ENCODE results near the gene LYVE1. TPM values are rescaled to one million over a fixed set of nuclear protein-coding genes. Genes with fewer than 3 reads are reported as not detected.

The LYVE1 gene
- total and polyA plus RNA-seq, 2 of the 13 experiments (the other 11 are each of a cell fraction or from before 2014, with no cell fraction given): 1.2 to 1.4 TPM

GRCh38 chr11:10606536-10607208, 38.2 kb upstream of the LYVE1 start:
- Histone ChIP-seq H3K27ac (ENCODE audit: extremely low read length, insufficient read depth, low read length) (no peak overlapping the region), H3K9ac (ENCODE audit: insufficient read depth, low read depth, low read length) (no peak overlapping the region), H4K20me1 (ENCODE audit: insufficient read depth, low read length) (no peaks in the 10 kb centered on the region), H3K27me3 (ENCODE audit: control insufficient read depth in 1 of 2, insufficient read depth in 2 of 2, low read length in 2 of 2) (peaks cover 0 to 7% of the 10 kb centered on the region in 2 experiments; a peak in 3 of 5 replicates), H3K4me2 (ENCODE audit: low read depth, low read length) (peak overlapping the region; percentile 54), H3K36me3 (replicated peaks in 1 of 2; ENCODE audit: control insufficient read depth in 1 of 2, insufficient read depth in 2 of 2, low read length in 2 of 2) (no peaks in the 10 kb centered on the region), H2AFZ (ENCODE audit: low read length) (no peak overlapping the region), H3K4me3 (replicated peaks in 1 of 3; ENCODE audit: insufficient read depth in 1 of 3, low read depth in 2 of 3, low read length in 3 of 3) (peak overlapping the region in 1 of 3 experiments; percentile 14; a peak in 1 of 6 replicates), H3K9me3 (ENCODE audit: low read length) (no peaks in the 10 kb centered on the region), H3K79me2 (ENCODE audit: insufficient read depth, low read length) (no peaks in the 10 kb centered on the region), H3K4me1 (ENCODE audit: insufficient read depth, low read length) (peaks cover 52% of the 10 kb centered on the region)
- in situ Hi-C loops (cut with HindIII; ENCODE audit: extremely low pct_ligation_motif_present, low pct_unique_long_range_greater_than_20kb): no loop called here
- DNase-seq (ENCODE audit: low spot score): no peak
- peak; percentile 62 for TF ChIP-seq ZNF629 (CRISPR knock-in tag; conservative IDR thresholded peaks at IDR 0.05)
- TF ChIP-seq STAT6 (CRISPR knock-in tag; IDR thresholded peaks at IDR 0.05; ENCODE audit: borderline replicate concordance): no peak
- peak; percentile 51; the same call in 1 of the 2 replicates for TF ChIP-seq ZBTB43 (CRISPR knock-in tag; conservative IDR thresholded peaks at IDR 0.05)
- POLR2A ChIA-PET: no interaction called here
- ATAC-seq: no peak
- no TSS peak for BruUV-seq (replicated peaks)
- no peak for FAIRE-seq
- intact Hi-C loops (cut with micrococcal nuclease; ENCODE audit: unreplicated experiment): no loop called here
- CTCF ChIA-PET (ENCODE audit: low intra/inter-chr PET ratio, low total read pairs): no interaction called here
- 28% methylated on average over 6 of the region's 6 CpGs for WGBS (ENCODE audit: low lambda C conversion rate)

All from HepG2 (cell line).